HepG2 (cell line): ENCODE results near the gene SPRED3. TPM values are rescaled to one million over a fixed set of nuclear protein-coding genes. Genes with fewer than 3 reads are reported as not detected.

Source experiments
- ATAD3A ChIP-seq: sonication (generic); formaldehyde crosslinking; IDR thresholded peaks from 2 replicates; pipeline ENCODE4 v1.4.0; 2020; ENCODE audit warnings: missing genetic modification reagents
- GLI4 ChIP-seq: sonication (generic); formaldehyde crosslinking; IDR thresholded peaks from 2 replicates; pipeline ENCODE4 v1.5.1; 2020; ENCODE audit warnings: missing genetic modification reagents, mild to moderate bottlenecking, moderate library complexity, borderline replicate concordance
- HIVEP1 ChIP-seq: sonication (generic); formaldehyde crosslinking; IDR thresholded peaks from 2 replicates; pipeline ENCODE4 v1.4.0; 2020; ENCODE audit warnings: mild to moderate bottlenecking, missing genetic modification reagents
- HOXA3 ChIP-seq: sonication (generic); formaldehyde crosslinking; IDR thresholded peaks from 2 replicates; pipeline ENCODE4 v1.5.0; 2020; ENCODE audit warnings: missing genetic modification reagents
- JARID2 ChIP-seq: sonication (generic); formaldehyde crosslinking; IDR thresholded peaks from 2 replicates; pipeline ENCODE4 v1.8.1; 2023; ENCODE audit warnings: missing genetic modification reagents, inconsistent platforms; ENCODE audit not compliant: insufficient replicate concordance
- KLF15 ChIP-seq: sonication (generic); formaldehyde crosslinking; IDR thresholded peaks from 2 replicates; pipeline ENCODE4 v1.8.1; 2023; ENCODE audit warnings: borderline replicate concordance, mild to moderate bottlenecking, inconsistent platforms, missing genetic modification reagents, mixed read lengths
- SIN3A ChIP-seq: IDR thresholded peaks from 2 replicates; pipeline ENCODE4 v1.6.1; 2011; ENCODE audit warnings: low read depth, mild to moderate bottlenecking, control low read depth, low read length, borderline replicate concordance
- SOX5 ChIP-seq: IDR thresholded peaks from 2 replicates; pipeline ENCODE4 v1.6.1; 2016; ENCODE audit warnings: borderline replicate concordance
- ZFYVE20 ChIP-seq: sonication (generic); formaldehyde crosslinking; IDR thresholded peaks from 2 replicates; pipeline ENCODE4 v1.8.0; 2023; ENCODE audit warnings: low read depth, mild to moderate bottlenecking, moderate library complexity, missing genetic modification reagents, borderline replicate concordance
- ZNF430 ChIP-seq: sonication (generic); formaldehyde crosslinking; IDR thresholded peaks from 2 replicates; pipeline ENCODE4 v1.9.0; 2021; ENCODE audit warnings: mild to moderate bottlenecking, missing genetic modification reagents
- ZNF761 ChIP-seq: sonication (generic); formaldehyde crosslinking; conservative IDR thresholded peaks from 2 replicates; pipeline ENCODE4 v1.4.0; 2020; ENCODE audit warnings: mild to moderate bottlenecking, missing genetic modification reagents
- polyA plus RNA-seq, 8 experiments: library from polyadenylated mRNA; depleted of rRNA in 3 of 8; stranded (reverse) in 7 of 8; unstranded in 1 of 8; fragments of >200 nt; fragmentation: Illumina TruSeq in 4 of 8; extraction: Trizol in 4 of 8; gene quantifications; 2 replicates each; pipeline versions ENCODE4 v1.2.1 to v1.2.3, GENCODE V29; 2011 to 2016; ENCODE audit warnings: low read depth in 4 of 8, missing spikeins in 1 of 8, mixed read lengths in 1 of 8; ENCODE audit not compliant: insufficient read depth in 1 of 8
- total RNA-seq, 5 experiments: library from RNA; depleted of rRNA; stranded (reverse); fragments of >200 nt; fragmentation: Illumina TruSeq; extraction: Trizol; gene quantifications; 2 replicates each; pipeline ENCODE4 v1.2.3, GENCODE V29; 2016; ENCODE audit warnings: low read depth in 1 of 5
- TF ChIP-seq, protein P1 (sequence below): IDR thresholded peaks from 2 replicates; pipeline ENCODE4 v1.4.0; 2020; ENCODE audit warnings: mild to moderate bottlenecking, missing genetic modification reagents
- TF ChIP-seq, protein P2 (sequence below): IDR thresholded peaks from 2 replicates; pipeline ENCODE4 v1.6.1; 2016; ENCODE audit warnings: low read depth, control low read depth
- TF ChIP-seq, protein P3 (sequence below): sonication (generic); formaldehyde crosslinking; IDR thresholded peaks from 2 replicates; pipeline ENCODE4 v1.5.0; 2020; ENCODE audit warnings: mild to moderate bottlenecking, missing genetic modification reagents
- TF ChIP-seq, protein P4 (sequence below): sonication (generic); formaldehyde crosslinking; IDR thresholded peaks from 2 replicates; pipeline ENCODE4 v1.5.0; 2020; ENCODE audit warnings: mild to moderate bottlenecking, missing genetic modification reagents
- TF ChIP-seq, protein P5 (sequence below): sonication (generic); formaldehyde crosslinking; IDR thresholded peaks from 2 replicates; pipeline ENCODE4 v1.4.0; 2020; ENCODE audit warnings: low read depth, mild to moderate bottlenecking, missing genetic modification reagents

SPRED3 gene
- total and polyA plus RNA-seq, 2 of the 13 experiments (the other 11 are each of a cell fraction or from before 2014, with no cell fraction given) = 0.15 to 0.17 TPM

DNA sequence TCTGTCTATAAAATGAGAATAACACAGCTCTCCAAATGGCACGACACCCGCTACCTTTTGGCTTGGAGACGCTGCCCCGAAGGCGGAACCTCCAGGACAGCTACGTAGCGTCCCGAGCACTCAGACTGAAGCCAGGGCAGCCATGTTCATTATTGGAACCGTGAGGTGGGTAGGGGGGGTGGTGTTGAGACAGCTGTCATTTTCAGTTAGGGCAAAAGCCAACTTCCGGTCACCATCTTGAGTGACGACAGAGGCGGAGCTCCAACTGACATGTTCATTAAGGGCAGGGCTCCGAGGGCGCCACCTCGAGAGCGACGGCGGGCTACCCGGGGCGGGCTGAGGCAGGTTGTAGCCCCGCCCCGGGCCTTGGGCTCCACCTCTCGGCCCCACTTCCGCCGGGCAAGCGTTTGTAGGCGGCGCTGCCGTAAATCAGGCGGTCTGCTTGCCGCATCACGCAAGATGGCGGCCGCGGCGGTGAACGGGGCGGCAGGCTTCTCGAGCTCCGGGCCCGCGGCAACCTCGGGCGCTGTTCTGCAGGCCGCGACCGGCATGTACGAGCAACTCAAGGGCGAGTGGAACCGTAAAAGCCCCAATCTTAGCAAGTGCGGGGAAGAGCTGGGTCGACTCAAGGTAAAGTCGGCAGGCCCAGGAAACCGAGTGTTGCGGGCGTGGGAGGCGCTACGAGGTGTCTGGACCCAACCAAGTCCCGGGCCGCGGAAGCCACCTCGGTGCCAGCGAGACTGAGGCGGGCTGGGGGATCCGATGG, 14.0 kb upstream of the SPRED3 start, which contains the start of gene PSMD8 (continued):
- TF ChIP-seq ZNF430 (CRISPR knock-in tag) (peak; percentile 94; the same call in 1 of the 2 replicates), SOX5 (CRISPR knock-in tag) (peak; percentile 31; the same call in 1 of the 2 replicates), ZFYVE20 (CRISPR knock-in tag) (peak; percentile 92; the same call in 1 of the 2 replicates), GLI4 (CRISPR knock-in tag) (no peak), HIVEP1 (CRISPR knock-in tag) (peak; percentile 70; the same call in 1 of the 2 replicates), SIN3A (peak; percentile 78), KLF15 (CRISPR knock-in tag) (no peak), ATAD3A (CRISPR knock-in tag) (no peak), HOXA3 (CRISPR knock-in tag) (peak; percentile 99), JARID2 (no peak), ZNF761 (CRISPR knock-in tag) (peak; percentile 87; the same call in 1 of the 2 replicates)
- TF ChIP-seq, protein P1, sequence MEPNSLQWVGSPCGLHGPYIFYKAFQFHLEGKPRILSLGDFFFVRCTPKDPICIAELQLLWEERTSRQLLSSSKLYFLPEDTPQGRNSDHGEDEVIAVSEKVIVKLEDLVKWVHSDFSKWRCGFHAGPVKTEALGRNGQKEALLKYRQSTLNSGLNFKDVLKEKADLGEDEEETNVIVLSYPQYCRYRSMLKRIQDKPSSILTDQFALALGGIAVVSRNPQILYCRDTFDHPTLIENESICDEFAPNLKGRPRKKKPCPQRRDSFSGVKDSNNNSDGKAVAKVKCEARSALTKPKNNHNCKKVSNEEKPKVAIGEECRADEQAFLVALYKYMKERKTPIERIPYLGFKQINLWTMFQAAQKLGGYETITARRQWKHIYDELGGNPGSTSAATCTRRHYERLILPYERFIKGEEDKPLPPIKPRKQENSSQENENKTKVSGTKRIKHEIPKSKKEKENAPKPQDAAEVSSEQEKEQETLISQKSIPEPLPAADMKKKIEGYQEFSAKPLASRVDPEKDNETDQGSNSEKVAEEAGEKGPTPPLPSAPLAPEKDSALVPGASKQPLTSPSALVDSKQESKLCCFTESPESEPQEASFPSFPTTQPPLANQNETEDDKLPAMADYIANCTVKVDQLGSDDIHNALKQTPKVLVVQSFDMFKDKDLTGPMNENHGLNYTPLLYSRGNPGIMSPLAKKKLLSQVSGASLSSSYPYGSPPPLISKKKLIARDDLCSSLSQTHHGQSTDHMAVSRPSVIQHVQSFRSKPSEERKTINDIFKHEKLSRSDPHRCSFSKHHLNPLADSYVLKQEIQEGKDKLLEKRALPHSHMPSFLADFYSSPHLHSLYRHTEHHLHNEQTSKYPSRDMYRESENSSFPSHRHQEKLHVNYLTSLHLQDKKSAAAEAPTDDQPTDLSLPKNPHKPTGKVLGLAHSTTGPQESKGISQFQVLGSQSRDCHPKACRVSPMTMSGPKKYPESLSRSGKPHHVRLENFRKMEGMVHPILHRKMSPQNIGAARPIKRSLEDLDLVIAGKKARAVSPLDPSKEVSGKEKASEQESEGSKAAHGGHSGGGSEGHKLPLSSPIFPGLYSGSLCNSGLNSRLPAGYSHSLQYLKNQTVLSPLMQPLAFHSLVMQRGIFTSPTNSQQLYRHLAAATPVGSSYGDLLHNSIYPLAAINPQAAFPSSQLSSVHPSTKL (CRISPR knock-in tag) = peak; percentile 32
- TF ChIP-seq, protein P2, sequence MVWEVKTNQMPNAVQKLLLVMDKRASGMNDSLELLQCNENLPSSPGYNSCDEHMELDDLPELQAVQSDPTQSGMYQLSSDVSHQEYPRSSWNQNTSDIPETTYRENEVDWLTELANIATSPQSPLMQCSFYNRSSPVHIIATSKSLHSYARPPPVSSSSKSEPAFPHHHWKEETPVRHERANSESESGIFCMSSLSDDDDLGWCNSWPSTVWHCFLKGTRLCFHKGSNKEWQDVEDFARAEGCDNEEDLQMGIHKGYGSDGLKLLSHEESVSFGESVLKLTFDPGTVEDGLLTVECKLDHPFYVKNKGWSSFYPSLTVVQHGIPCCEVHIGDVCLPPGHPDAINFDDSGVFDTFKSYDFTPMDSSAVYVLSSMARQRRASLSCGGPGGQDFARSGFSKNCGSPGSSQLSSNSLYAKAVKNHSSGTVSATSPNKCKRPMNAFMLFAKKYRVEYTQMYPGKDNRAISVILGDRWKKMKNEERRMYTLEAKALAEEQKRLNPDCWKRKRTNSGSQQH (CRISPR knock-in tag) = peak; percentile 78
- TF ChIP-seq, protein P3, sequence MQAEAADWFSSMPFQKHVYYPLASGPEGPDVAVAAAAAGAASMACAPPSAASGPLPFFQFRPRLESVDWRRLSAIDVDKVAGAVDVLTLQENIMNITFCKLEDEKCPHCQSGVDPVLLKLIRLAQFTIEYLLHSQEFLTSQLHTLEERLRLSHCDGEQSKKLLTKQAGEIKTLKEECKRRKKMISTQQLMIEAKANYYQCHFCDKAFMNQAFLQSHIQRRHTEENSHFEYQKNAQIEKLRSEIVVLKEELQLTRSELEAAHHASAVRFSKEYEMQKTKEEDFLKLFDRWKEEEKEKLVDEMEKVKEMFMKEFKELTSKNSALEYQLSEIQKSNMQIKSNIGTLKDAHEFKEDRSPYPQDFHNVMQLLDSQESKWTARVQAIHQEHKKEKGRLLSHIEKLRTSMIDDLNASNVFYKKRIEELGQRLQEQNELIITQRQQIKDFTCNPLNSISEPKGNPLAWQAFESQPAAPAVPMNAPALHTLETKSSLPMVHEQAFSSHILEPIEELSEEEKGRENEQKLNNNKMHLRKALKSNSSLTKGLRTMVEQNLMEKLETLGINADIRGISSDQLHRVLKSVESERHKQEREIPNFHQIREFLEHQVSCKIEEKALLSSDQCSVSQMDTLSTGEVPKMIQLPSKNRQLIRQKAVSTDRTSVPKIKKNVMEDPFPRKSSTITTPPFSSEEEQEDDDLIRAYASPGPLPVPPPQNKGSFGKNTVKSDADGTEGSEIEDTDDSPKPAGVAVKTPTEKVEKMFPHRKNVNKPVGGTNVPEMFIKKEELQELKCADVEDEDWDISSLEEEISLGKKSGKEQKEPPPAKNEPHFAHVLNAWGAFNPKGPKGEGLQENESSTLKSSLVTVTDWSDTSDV = peak; percentile 95; the same call in 1 of the 2 replicates
- TF ChIP-seq, protein P4, sequence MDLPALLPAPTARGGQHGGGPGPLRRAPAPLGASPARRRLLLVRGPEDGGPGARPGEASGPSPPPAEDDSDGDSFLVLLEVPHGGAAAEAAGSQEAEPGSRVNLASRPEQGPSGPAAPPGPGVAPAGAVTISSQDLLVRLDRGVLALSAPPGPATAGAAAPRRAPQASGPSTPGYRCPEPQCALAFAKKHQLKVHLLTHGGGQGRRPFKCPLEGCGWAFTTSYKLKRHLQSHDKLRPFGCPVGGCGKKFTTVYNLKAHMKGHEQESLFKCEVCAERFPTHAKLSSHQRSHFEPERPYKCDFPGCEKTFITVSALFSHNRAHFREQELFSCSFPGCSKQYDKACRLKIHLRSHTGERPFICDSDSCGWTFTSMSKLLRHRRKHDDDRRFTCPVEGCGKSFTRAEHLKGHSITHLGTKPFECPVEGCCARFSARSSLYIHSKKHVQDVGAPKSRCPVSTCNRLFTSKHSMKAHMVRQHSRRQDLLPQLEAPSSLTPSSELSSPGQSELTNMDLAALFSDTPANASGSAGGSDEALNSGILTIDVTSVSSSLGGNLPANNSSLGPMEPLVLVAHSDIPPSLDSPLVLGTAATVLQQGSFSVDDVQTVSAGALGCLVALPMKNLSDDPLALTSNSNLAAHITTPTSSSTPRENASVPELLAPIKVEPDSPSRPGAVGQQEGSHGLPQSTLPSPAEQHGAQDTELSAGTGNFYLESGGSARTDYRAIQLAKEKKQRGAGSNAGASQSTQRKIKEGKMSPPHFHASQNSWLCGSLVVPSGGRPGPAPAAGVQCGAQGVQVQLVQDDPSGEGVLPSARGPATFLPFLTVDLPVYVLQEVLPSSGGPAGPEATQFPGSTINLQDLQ (CRISPR knock-in tag) = peak; percentile 24; the same call in 1 of the 2 replicates
- TF ChIP-seq, protein P5, sequence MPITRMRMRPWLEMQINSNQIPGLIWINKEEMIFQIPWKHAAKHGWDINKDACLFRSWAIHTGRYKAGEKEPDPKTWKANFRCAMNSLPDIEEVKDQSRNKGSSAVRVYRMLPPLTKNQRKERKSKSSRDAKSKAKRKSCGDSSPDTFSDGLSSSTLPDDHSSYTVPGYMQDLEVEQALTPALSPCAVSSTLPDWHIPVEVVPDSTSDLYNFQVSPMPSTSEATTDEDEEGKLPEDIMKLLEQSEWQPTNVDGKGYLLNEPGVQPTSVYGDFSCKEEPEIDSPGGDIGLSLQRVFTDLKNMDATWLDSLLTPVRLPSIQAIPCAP (CRISPR knock-in tag) = no peak
